HG03432 (cell line): ENCODE results near the gene ZP1.
A peak's percentile ranks its signal among the peaks of the same experiment; 100 is the strongest.
"Not testable (repeated sequence)": the region's sequence is repeated elsewhere in the genome, so short reads cannot be mapped to it uniquely, and the experiment has no call there.

Experiments
- ATAC-seq: cut with Tn5 transposase; IDR thresholded peaks from one replicate; pipeline ENCODE4 v1.9.1; 2021; ENCODE audit warnings: mild to moderate bottlenecking, moderate library complexity; ENCODE audit not compliant: unreplicated experiment

The ZP1 gene

GRCh38 chr11:60905047-60905446, 37.7 kb downstream of the ZP1 start:
- ATAC-seq, result no peak

- ATAC-seq, result no peak
Observed at GRCh38 chr11:60905551-60906113, 38.3 kb downstream of the ZP1 start.

GRCh38 chr11:60906132-60906972, 39.0 kb downstream of the ZP1 start, which contains the start of gene PRPF19:
Gene PRPF19 (minus strand): TSS chr11:60906585. CDS start chr11:60906382, 203 bp downstream.
- peak; percentile 80 for ATAC-seq

GRCh38 chr11:60908803-60909202, 41.5 kb downstream of the ZP1 start:
- no peak for ATAC-seq

- ATAC-seq, result not testable (repeated sequence)
Observed at GRCh38 chr11:60909680-60910280, 42.4 kb downstream of the ZP1 start.

- ATAC-seq, result peak; percentile 38
Observed at GRCh38 chr11:60910281-60910687, 42.9 kb downstream of the ZP1 start.

GRCh38 chr11:60910711-60911380, 43.5 kb downstream of the ZP1 start:
- no peak for ATAC-seq

- ATAC-seq, result no peak
Observed at GRCh38 chr11:60912223-60912850, 45.0 kb downstream of the ZP1 start.

- no peak for ATAC-seq
Observed at GRCh38 chr11:60912851-60913528, 45.6 kb downstream of the ZP1 start.

- ATAC-seq, result peak; percentile 48
Observed at GRCh38 chr11:60913793-60914632, 46.7 kb downstream of the ZP1 start, which contains the start of gene TMEM109. Gene TMEM109 (plus strand): TSS chr11:60914158. CDS start chr11:60919694, 5,536 bp downstream.

- ATAC-seq, result peak; percentile 3
Observed at GRCh38 chr11:60914633-60915247, 47.4 kb downstream of the ZP1 start.

GRCh38 chr11:60915248-60915914, 48.0 kb downstream of the ZP1 start:
- peak; percentile 59 for ATAC-seq

- ATAC-seq, result no peak
Observed at GRCh38 chr11:60916669-60917206, 49.4 kb downstream of the ZP1 start.

- no peak for ATAC-seq
Observed at GRCh38 chr11:60917267-60917666, 49.9 kb downstream of the ZP1 start.

- ATAC-seq, result no peak
Observed at GRCh38 chr11:60918251-60918938, 51.1 kb downstream of the ZP1 start.

GRCh38 chr11:60918939-60919265, 51.6 kb downstream of the ZP1 start:
- no peak for ATAC-seq

- no peak for ATAC-seq
Observed at GRCh38 chr11:60919320-60919719, 52.0 kb downstream of the ZP1 start.

GRCh38 chr11:60919956-60920355, 52.6 kb downstream of the ZP1 start:
- no peak for ATAC-seq
